ENCODE measurements around the gene JMJD7. TPM values are rescaled to one million over a fixed set of nuclear protein-coding genes. Genes with fewer than 3 reads are reported as not detected.

Gene JMJD7
- total RNA-seq, 1 experiment from 2014 or later = 13.5 TPM

GRCh38 chr15:41850482-41851166 lies 22.7 kb downstream of the JMJD7 start:
- H3K79me2 ChIP-seq (ENCODE audit: insufficient read depth, low read length) = no peaks in the 10 kb centered on the region

GRCh38 chr15:41851167-41851523 lies 23.3 kb downstream of the JMJD7 start:
- CTCF ChIA-PET = no interaction called here
- no TSS peak for BruUV-seq (replicated peaks)
- Histone ChIP-seq H3K9me3 (ENCODE audit: control insufficient read depth in 1 of 2, insufficient read depth in 1 of 2, low read depth in 1 of 2, low read length in 2 of 2) (no peaks in the 10 kb centered on the region), H3K27ac (ENCODE audit: low read depth, low read length) (no peak overlapping the region), H3K36me3 (ENCODE audit: control insufficient read depth in 1 of 2, insufficient read depth in 2 of 2, low read length in 2 of 2) (peaks cover 0 to 2% of the 10 kb centered on the region in 2 experiments; a peak in 1 of 4 replicates), H3K9ac (ENCODE audit: low read length) (no peak overlapping the region), H3K4me3 (replicated peaks in 1 of 2; ENCODE audit: low read depth in 1 of 2, low read length in 2 of 2) (no peak overlapping the region), H3K4me2 (ENCODE audit: low read length) (no peak overlapping the region), H3K79me2 (ENCODE audit: insufficient read depth, low read length) (no peaks in the 10 kb centered on the region), H4K20me1 (ENCODE audit: insufficient read depth) (no peaks in the 10 kb centered on the region), H3K4me1 (ENCODE audit: control insufficient read depth in 1 of 2, insufficient read depth in 2 of 2, low read length in 2 of 2) (no peaks in the 10 kb centered on the region), H3K9me2 (ENCODE audit: insufficient read depth) (no peaks in the 10 kb centered on the region), H2AFZ (ENCODE audit: low read depth, low read length, poor library complexity, severe bottlenecking) (no peak overlapping the region), H3K27me3 (ENCODE audit: insufficient read depth, low read length) (no peaks in the 10 kb centered on the region)
- intact Hi-C loops (cut with micrococcal nuclease) = no loop called here
- TF ChIP-seq ZFX (IDR thresholded peaks at IDR 0.05) = no peak
- no peak for TF ChIP-seq SIN3A (IDR thresholded peaks at IDR 0.05; ENCODE audit: low read depth)
- no peak for TF ChIP-seq POLR2A (IDR thresholded peaks at IDR 0.05; ENCODE audit: borderline replicate concordance, extremely low read depth, insufficient read depth, insufficient read length)
- no peak for TF ChIP-seq REST (IDR thresholded peaks at IDR 0.05; ENCODE audit: low read depth)
- TF ChIP-seq ZBTB33 (IDR thresholded peaks at IDR 0.05; ENCODE audit: extremely low read depth, insufficient replicate concordance, low read length) = no peak
- TF ChIP-seq, protein P1, sequence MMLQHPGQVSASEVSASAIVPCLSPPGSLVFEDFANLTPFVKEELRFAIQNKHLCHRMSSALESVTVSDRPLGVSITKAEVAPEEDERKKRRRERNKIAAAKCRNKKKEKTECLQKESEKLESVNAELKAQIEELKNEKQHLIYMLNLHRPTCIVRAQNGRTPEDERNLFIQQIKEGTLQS (IDR thresholded peaks at IDR 0.05) = no peak
- TF ChIP-seq EGR1 (IDR thresholded peaks at IDR 0.05; ENCODE audit: low read depth) = no peak
- no peak for TF ChIP-seq JUND (IDR thresholded peaks at IDR 0.05)
- TF ChIP-seq ZNF274 (IDR thresholded peaks at IDR 0.05; ENCODE audit: low read depth, low read length) = no peak
- TF ChIP-seq, protein P2, sequence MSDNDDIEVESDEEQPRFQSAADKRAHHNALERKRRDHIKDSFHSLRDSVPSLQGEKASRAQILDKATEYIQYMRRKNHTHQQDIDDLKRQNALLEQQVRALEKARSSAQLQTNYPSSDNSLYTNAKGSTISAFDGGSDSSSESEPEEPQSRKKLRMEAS (IDR thresholded peaks at IDR 0.05) = no peak
- no peak for TF ChIP-seq ELF1 (IDR thresholded peaks at IDR 0.05; ENCODE audit: borderline replicate concordance, low read depth)
- TF ChIP-seq EZH2 (IDR thresholded peaks at IDR 0.05) = no peak
- POLR2A ChIA-PET = no interaction called here
- DNase-seq (ENCODE audit: low read depth, low spot score) (no peak), ATAC-seq (no peak)
- RAD21 ChIA-PET (ENCODE audit: low non-redundant PET in 1 of 2, low total read pairs in 2 of 2, uncharacterized antibody in 2 of 2, unreplicated experiment in 2 of 2) = no interaction called here

More at GRCh38 chr15:41850482-41851166, 22.7 kb downstream of the JMJD7 start:
- Histone ChIP-seq H4K20me1 (ENCODE audit: insufficient read depth) (no peaks in the 10 kb centered on the region), H2AFZ (ENCODE audit: low read depth, low read length, poor library complexity, severe bottlenecking) (no peak overlapping the region), H3K9ac (ENCODE audit: low read length) (no peak overlapping the region), H3K4me2 (ENCODE audit: low read length) (no peak overlapping the region), H3K9me3 (ENCODE audit: control insufficient read depth in 1 of 2, insufficient read depth in 1 of 2, low read depth in 1 of 2, low read length in 2 of 2) (no peaks in the 10 kb centered on the region), H3K4me3 (replicated peaks in 1 of 2; ENCODE audit: low read depth in 1 of 2, low read length in 2 of 2) (no peak overlapping the region), H3K36me3 (ENCODE audit: control insufficient read depth in 1 of 2, insufficient read depth in 2 of 2, low read length in 2 of 2) (peaks cover 0 to 3% of the 10 kb centered on the region in 2 experiments; a peak in 1 of 4 replicates), H3K27ac (ENCODE audit: low read depth, low read length) (no peak overlapping the region), H3K4me1 (ENCODE audit: control insufficient read depth in 1 of 2, insufficient read depth in 2 of 2, low read length in 2 of 2) (no peaks in the 10 kb centered on the region), H3K27me3 (ENCODE audit: insufficient read depth, low read length) (no peaks in the 10 kb centered on the region), H3K9me2 (ENCODE audit: insufficient read depth) (no peaks in the 10 kb centered on the region)
- intact Hi-C loops (cut with micrococcal nuclease) = no loop called here
- ATAC-seq (no peak), DNase-seq (ENCODE audit: low read depth, low spot score) (no peak)
- RAD21 ChIA-PET (ENCODE audit: low non-redundant PET in 1 of 2, low total read pairs in 2 of 2, uncharacterized antibody in 2 of 2, unreplicated experiment in 2 of 2) = no interaction called here
- POLR2A ChIA-PET = no interaction called here
- TF ChIP-seq JUND (IDR thresholded peaks at IDR 0.05) (no peak), YY1 (IDR thresholded peaks at IDR 0.05; ENCODE audit: extremely low read depth, insufficient replicate concordance, low read depth, low read length) (no peak), ZFX (IDR thresholded peaks at IDR 0.05) (no peak), TCF7L2 (IDR thresholded peaks at IDR 0.05; ENCODE audit: borderline replicate concordance, extremely low read depth, insufficient read depth, insufficient read length) (no peak), SP1 (IDR thresholded peaks at IDR 0.05; ENCODE audit: low read depth) (no peak)
- no TSS peak for BruUV-seq (replicated peaks)
- CTCF ChIA-PET = no interaction called here

Data from HCT116 (cell line).